ENCODE results near the gene ZMYM3.

- TF ChIP-seq ISL1 (CRISPR knock-in tag; IDR thresholded peaks at IDR 0.05) (no peak), PPARA (CRISPR knock-in tag; IDR thresholded peaks at IDR 0.05; ENCODE audit: borderline replicate concordance) (no peak), ZNF565 (CRISPR knock-in tag; conservative IDR thresholded peaks at IDR 0.05; ENCODE audit: low read depth) (no peak), BACH2 (CRISPR knock-in tag; IDR thresholded peaks at IDR 0.05; ENCODE audit: borderline replicate concordance) (no peak), TOX (CRISPR knock-in tag; IDR thresholded peaks at IDR 0.05; ENCODE audit: borderline replicate concordance) (no peak), CSDC2 (CRISPR knock-in tag; IDR thresholded peaks at IDR 0.05) (no peak), ESRRG (CRISPR knock-in tag; IDR thresholded peaks at IDR 0.05) (no peak), ZC3H10 (CRISPR knock-in tag; IDR thresholded peaks at IDR 0.05) (no peak), RARB (CRISPR knock-in tag; IDR thresholded peaks at IDR 0.05) (no peak), PATZ1 (CRISPR knock-in tag; IDR thresholded peaks at IDR 0.05; ENCODE audit: borderline replicate concordance) (no peak), ZNF70 (CRISPR knock-in tag; IDR thresholded peaks at IDR 0.05) (no peak), ZNF8 (CRISPR knock-in tag; IDR thresholded peaks at IDR 0.05) (no peak)
- TF ChIP-seq, protein P1, sequence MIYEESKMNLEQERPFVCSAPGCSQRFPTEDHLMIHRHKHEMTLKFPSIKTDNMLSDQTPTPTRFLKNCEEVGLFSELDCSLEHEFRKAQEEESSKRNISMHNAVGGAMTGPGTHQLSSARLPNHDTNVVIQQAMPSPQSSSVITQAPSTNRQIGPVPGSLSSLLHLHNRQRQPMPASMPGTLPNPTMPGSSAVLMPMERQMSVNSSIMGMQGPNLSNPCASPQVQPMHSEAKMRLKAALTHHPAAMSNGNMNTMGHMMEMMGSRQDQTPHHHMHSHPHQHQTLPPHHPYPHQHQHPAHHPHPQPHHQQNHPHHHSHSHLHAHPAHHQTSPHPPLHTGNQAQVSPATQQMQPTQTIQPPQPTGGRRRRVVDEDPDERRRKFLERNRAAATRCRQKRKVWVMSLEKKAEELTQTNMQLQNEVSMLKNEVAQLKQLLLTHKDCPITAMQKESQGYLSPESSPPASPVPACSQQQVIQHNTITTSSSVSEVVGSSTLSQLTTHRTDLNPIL (CRISPR knock-in tag; IDR thresholded peaks at IDR 0.05; ENCODE audit: low read depth), result no peak
- TF ChIP-seq, protein P2, sequence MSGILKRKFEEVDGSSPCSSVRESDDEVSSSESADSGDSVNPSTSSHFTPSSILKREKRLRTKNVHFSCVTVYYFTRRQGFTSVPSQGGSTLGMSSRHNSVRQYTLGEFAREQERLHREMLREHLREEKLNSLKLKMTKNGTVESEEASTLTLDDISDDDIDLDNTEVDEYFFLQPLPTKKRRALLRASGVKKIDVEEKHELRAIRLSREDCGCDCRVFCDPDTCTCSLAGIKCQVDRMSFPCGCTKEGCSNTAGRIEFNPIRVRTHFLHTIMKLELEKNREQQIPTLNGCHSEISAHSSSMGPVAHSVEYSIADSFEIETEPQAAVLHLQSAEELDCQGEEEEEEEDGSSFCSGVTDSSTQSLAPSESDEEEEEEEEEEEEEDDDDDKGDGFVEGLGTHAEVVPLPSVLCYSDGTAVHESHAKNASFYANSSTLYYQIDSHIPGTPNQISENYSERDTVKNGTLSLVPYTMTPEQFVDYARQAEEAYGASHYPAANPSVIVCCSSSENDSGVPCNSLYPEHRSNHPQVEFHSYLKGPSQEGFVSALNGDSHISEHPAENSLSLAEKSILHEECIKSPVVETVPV (CRISPR knock-in tag; IDR thresholded peaks at IDR 0.05), result no peak
Measured at GRCh38 chrX:71251466-71251973, 2.4 kb downstream of the ZMYM3 start.

Measured in SK-N-SH treated with all-trans-retinoic acid at 6 μM for 48 hours (cell line).